GM21360 (cell line): ENCODE results near the gene SSBP2.

Experiments
- ATAC-seq: cut with Tn5 transposase; IDR thresholded peaks from one replicate; pipeline ENCODE4 v1.9.1; 2021; ENCODE audit warnings: mild to moderate bottlenecking, moderate library complexity; ENCODE audit not compliant: unreplicated experiment

SSBP2 gene

GRCh38 chr5:81767938-81768337 lies 17.0 kb upstream of the SSBP2 start:
- no peak for ATAC-seq

- ATAC-seq, result no peak
Measured at GRCh38 chr5:81767097-81767496, 16.2 kb upstream of the SSBP2 start.

- ATAC-seq, result no peak
Measured at GRCh38 chr5:81766611-81767010, 15.7 kb upstream of the SSBP2 start.

GRCh38 chr5:81763294-81763928 lies 12.5 kb upstream of the SSBP2 start:
- ATAC-seq, result no peak

GRCh38 chr5:81762853-81763252 lies 12.0 kb upstream of the SSBP2 start:
- ATAC-seq, result no peak

- ATAC-seq, result no peak
Measured at GRCh38 chr5:81762401-81762800, 11.5 kb upstream of the SSBP2 start.

GRCh38 chr5:81761970-81762369 lies 11.1 kb upstream of the SSBP2 start:
- no peak for ATAC-seq

GRCh38 chr5:81761270-81761669 lies 10.4 kb upstream of the SSBP2 start:
- ATAC-seq, result no peak

GRCh38 chr5:81760521-81760920 lies 9.6 kb upstream of the SSBP2 start:
- ATAC-seq, result no peak

- no peak for ATAC-seq
Measured at GRCh38 chr5:81759632-81760005, 8.7 kb upstream of the SSBP2 start.

- no peak for ATAC-seq
Measured at GRCh38 chr5:81757404-81757803, 6.5 kb upstream of the SSBP2 start.

- ATAC-seq, result no peak
Measured at GRCh38 chr5:81756016-81756415, 5.1 kb upstream of the SSBP2 start.

GRCh38 chr5:81755320-81755719 lies 4.4 kb upstream of the SSBP2 start:
- no peak for ATAC-seq

GRCh38 chr5:81754621-81755020 lies 3.7 kb upstream of the SSBP2 start:
- no peak for ATAC-seq

GRCh38 chr5:81753429-81753828 lies 2.5 kb upstream of the SSBP2 start:
- no peak for ATAC-seq

- ATAC-seq, result no peak
Measured at GRCh38 chr5:81752644-81752963, 1.7 kb upstream of the SSBP2 start.

GRCh38 chr5:81751836-81752643 lies 1.1 kb upstream of the SSBP2 start:
- no peak for ATAC-seq

GRCh38 chr5:81750308-81751008 lies 439 bp downstream of the SSBP2 start:
- ATAC-seq, result no peak

- peak; percentile 51 for ATAC-seq
Measured at GRCh38 chr5:81749561-81750307, 1.2 kb downstream of the SSBP2 start.

- no peak for ATAC-seq
Measured at GRCh38 chr5:81749192-81749560, 1.7 kb downstream of the SSBP2 start.

- ATAC-seq, result no peak
Measured at GRCh38 chr5:81748556-81748955, 2.3 kb downstream of the SSBP2 start.

- no peak for ATAC-seq
Measured at GRCh38 chr5:81747030-81747429, 3.9 kb downstream of the SSBP2 start.
